SH-SY5Y (cell line): Measurements from ENCODE around the gene NRG3.

Source experiments
- GATA2 ChIP-seq: IDR thresholded peaks from 2 replicates; pipeline ENCODE4 v1.6.1; 2011; ENCODE audit warnings: mild to moderate bottlenecking, low read depth, low read length
- GATA3 ChIP-seq: IDR thresholded peaks from 2 replicates; pipeline ENCODE4 v1.6.1; 2011; ENCODE audit warnings: low read depth, mild to moderate bottlenecking, low read length, moderate library complexity

Gene NRG3

DNA sequence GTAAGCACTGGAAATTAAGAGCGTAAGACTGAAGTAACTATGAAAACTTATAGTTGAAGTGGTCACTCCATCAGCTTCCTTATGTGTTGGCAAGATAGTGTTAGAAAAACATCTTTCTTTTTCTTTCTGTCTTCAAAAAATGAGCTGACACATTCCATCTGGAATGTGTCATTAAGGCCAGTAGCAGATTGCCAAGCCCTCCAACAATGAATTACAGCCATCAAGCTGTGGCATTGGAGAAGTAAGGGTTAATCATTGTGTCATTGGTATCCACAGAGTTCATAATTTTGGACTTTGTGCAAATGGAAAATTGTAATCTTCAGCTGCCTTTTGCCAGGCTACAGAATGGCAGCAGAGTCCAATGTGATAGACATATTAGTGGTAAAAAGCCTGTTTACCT is 926.3 kb downstream of the NRG3 start:
- TF ChIP-seq GATA2 (no peak), GATA3 (no peak)

DNA sequence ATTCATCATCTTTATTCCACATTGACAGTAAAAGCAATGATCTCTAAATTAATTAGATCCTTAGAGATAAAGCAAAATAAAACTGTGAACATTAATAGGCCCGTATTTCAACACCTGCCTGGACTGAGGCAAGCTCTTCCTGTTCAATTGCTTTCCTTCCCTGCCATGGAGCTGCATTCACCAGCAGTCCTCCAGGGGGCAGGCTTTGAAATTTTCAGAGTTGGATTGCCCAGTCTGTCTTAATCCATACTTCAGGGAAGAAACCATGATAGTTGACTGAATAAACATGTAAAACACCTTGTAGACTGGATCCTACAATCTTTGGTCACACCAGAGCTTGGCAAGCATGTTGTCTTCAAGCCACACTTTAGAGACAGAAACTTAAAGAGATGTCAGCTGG is 936.6 kb downstream of the NRG3 start:
- TF ChIP-seq GATA3 (no peak), GATA2 (no peak)

DNA sequence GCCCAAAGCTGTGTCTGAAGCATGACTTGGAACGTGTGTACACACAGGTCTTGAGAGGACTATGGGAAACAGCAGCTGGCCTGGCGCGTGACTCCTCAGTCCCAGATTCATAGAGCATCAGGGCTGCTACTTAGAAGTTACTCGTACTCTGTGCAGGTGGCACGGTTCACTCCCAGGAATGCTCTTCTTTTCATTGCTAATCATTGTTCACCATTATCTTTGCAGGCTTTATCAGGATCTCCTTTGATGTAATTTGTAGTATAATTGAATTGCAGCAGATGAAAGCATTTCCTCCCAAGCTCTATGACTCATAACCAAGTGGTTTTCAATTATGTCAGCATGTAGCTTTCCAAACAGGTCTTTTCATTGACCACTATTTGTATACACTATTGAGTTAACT is 938.9 kb downstream of the NRG3 start:
- TF ChIP-seq GATA3 (no peak), GATA2 (no peak)

DNA sequence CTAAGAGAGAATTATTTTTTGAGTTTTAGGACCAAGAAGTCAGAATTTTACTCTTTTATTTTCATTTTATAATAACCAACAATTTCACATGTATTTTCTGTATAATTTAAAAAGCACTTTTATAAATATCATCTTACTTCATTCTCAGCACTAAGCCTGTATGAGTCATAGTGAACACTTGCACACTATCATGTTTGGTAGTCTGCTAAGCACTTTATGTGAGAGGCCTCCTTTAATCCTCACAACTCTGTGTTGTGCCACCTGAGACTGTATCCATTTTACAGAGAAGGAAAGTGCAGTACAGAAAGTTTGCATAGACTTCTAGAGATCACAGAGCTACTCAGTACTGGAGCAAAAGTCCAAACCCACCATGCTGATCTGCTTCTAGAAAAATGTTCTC is 939.6 kb downstream of the NRG3 start:
- TF ChIP-seq GATA3 (no peak), GATA2 (no peak)

DNA sequence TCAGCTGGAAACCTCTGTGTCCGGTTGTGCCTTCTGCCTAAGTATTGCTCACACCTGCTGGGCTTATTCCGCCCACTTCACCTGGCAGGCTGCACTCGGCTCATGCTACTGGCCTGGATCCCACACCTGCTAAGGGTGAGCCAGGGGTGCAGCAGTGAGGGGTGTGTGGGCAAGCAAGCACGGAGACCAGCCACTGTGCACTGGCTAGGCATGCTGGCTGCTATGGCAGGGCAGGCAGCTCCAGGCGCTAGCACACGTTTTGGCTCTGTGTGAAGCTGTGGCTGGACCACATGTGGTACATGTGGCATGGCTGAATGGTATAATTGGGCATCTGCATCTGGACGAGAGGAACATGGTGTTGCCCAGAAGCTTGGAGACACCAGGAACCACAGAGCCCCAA is 940.7 kb downstream of the NRG3 start:
- TF ChIP-seq GATA2 (no peak), GATA3 (no peak)

DNA sequence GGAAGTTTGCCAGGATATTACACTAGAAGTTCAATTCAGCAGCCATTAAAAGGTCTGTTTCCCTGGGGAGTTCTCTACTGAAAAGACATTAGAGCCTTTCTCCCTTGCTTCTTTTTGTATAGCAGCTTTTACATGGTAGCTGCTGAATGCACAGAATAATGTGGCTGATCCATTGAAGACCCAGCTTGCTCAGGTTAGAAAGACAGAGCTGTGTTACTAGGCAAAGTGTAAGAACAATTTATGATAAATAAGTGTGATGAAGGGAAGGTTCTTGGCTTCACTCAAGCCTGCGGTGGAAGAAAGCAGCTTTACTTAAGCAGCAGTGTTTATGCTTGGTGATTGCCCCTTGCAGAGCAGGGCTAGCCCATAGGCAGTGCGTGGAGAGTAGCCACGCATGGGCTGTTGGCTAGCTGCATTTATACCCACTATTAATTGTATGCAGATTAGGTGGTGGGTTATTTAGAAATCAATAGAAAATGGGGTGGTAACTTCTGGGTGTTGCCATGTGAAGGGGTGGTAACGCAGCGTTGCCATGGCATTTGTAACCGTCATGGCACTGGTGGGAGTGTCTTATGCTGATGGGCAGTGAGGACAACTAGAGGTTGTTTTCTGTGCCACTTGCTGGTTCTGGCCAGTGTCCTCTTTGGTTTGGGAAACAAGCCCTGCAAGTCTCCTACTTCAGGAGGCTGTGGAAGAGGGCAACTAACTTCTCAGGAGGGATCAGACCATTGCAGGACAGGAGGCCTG is 942.9 kb downstream of the NRG3 start:
- no peak for TF ChIP-seq GATA2

DNA sequence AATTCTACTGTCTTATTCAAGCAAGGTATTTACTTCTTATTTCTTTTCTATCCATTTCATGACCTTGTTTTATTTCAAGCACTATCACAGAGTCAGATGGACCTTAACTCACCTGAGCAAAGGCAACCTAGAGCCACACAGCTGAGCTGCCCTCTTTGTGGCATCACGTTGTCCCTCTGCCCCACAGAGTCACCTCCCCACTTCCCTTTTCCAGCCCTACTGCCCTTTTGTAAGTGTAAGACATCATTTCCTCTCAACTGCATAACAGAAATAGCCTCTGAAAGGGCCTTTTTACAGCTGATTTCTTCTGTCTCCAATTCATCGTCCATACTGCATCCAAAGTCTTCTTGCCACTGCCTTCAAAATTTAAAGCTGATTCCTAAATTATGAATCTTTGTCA is 946.0 kb downstream of the NRG3 start:
- TF ChIP-seq GATA3 (no peak), GATA2 (no peak)

DNA sequence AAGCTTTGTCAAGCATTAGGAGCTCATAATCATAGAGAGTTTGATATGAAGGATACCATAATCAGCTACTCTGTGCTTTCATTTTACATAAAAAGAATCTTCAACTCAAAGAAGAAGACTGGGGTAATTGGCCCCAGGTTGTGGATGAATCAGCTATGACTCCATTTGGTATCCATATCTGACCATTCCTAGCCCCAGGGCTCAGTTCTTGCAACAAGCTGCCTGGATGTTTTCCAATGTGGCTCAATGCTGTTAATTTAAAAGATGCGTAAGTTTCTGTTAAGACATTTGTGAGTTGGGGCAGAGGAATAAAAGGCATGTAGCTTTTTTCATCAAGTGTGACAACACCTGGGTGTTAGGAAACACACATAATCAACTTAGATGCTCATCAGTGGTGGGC is 951.1 kb downstream of the NRG3 start:
- TF ChIP-seq GATA3 (no peak), GATA2 (no peak)

DNA sequence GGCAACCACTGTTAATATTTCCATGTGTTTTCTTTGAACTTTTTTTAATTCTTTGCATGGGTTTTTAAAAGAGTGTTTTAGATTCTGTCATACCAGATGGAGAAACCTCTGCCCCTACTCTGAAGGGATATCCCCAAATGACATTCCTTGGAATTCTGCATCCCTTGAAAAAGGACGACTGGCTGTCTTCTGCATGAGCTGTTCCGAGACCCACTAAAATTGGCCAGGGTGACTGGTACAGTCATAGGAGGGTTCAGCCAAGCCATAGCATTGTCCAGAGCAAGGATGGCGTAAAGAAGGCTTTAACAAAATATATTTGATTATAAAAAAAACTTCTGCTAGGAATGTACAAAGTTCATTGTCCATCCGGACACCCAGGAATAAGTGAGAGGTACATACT is 952.9 kb downstream of the NRG3 start:
- TF ChIP-seq GATA2, result no peak
- TF ChIP-seq GATA3, result no peak

DNA sequence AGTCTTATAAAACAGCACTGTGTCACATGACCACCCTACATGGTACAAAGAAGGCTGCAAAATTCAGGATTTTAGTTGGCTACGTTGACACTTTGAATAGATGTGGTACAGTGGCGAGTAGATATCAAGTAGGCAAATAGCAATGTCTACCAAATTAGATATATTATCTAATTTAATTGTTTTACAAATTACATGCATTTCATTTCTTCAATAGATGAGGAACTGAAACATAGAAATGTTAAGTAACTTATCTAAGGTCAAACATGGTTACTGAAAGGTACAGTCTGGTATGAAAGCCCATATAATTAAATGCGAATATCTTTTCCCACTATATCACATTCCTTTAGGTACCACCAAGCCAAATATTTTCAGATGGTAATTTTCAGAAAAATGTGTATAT is 972.2 kb downstream of the NRG3 start:
- TF ChIP-seq GATA2 (no peak), GATA3 (no peak)

DNA sequence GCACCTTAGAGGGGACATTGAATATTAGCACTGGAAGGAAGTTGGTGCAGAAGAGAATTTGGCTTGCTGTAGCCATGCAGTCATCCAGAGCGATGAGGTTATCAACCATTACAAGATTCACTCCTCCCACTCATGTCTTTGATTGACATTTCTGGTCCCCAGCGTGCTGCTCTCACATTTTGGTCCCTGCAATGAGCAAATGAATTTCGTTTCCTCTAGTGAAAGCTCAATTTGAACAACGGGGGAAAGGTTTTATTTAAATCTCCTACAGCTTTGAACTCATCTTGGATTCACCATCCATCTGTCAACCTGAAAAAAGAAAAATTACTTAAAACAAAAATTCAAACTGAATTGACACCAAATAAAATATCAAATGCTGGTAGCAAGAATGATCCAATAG is 975.2 kb downstream of the NRG3 start:
- TF ChIP-seq GATA3, result no peak
- TF ChIP-seq GATA2, result no peak

DNA sequence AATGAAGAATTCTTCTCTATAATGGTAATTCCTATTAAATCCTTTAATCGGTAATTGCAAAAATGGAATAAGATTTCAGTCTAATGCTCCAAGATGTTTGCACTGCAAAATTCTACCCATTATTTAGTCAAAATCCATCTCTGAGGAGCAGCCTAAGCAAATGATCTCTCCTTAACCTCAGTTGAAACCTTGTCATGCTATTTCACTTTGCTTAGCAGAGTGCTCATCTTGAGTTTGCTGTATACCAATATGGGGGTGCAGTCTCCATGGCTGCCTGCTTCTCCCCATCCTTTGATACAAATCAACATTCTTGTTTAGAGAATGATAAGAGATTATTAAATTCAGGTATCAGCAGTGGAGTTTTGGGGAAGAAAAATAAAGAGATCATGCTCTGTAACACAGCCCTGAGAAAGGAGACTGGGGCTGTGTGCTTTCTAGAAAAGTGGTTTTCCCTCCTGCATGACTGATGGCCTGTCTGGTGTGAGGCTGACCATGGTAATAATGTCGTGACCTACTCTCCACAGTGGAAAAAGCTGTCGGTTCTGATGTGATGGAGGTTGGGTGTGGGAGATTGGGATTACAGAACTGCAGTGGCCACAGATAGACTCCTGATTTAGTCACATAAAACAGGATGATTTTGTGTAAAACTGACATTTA is 982.1 kb downstream of the NRG3 start:
- TF ChIP-seq GATA3 (no peak), GATA2 (no peak)

DNA sequence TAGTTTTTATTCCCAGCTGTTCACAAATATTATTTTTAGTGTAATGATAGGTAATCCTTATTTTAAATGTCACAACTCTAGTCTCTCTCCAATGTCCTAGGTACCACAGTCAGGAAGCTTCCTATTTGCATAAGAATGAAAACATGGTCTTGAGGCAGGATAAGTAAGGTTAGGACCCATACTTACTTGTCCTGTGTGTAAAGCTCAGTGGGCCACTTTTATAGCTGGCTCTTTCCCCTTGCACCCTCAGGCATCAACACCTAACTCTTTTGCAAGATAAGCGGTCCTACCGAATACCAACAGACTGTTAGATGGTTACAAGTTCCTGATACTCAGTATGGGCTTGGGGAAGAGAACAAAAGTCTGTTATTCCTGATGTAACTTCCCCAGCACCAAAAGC is 986.9 kb downstream of the NRG3 start:
- TF ChIP-seq GATA3, result no peak

DNA sequence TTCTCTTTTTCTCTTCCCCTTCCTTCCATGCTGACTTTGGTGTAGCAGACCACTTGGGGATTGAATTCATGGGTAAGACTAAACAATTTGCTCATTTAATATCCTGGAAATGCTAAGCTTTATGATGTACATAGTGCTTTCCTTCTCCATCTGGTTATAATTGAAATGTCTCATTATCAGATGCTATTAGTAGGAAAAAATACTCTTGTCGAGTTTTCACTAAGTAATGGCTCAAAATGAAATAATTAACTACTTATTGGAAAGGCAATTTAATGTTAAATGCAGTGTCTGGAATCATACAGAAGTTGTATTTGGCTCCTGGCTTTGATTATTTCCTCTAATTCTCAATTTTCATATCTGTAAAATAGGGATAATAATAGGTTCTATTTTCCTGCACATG is 990.4 kb downstream of the NRG3 start:
- TF ChIP-seq GATA3, result no peak
- no peak for TF ChIP-seq GATA2

DNA sequence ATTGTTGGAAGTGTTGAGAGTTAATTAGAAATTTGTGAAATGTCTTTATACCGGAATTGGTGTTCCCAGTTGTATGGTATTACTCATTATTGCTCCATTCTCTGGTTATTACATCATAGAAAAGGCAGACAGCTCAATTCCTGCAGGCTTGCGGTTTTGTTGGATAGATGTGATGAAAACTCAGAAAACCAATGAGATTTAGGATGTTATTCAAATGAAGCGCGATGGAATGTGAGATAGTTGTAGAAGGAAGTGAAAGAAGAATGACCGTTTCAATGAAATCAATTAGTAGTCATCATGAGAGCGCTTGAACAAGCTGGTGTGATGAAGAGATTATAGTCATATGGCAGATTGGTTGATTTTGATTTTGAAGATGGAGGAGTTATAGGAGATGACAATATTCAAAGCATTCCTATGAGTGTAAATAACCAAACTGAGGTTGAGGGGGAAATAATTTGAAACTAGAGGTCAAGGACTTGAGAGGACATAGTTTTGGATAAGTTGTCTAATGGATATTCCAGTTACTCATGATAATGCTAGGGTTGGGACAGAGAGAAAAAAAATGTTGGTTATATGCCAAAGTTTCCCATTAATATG is 991.5 kb downstream of the NRG3 start:
- no peak for TF ChIP-seq GATA2
- no peak for TF ChIP-seq GATA3
